GM13976 (cell line): Measurements from ENCODE around the gene PHF19.

ENCODE experiments used
- DNase-seq: peaks from one replicate; pipeline ENCODE4 v3.0.0; 2012; ENCODE audit warnings: low spot score
- CTCF ChIP-seq: IDR thresholded peaks from 2 replicates; pipeline ENCODE4 v1.5.1; 2012; ENCODE audit warnings: borderline replicate concordance, mild to moderate bottlenecking; ENCODE audit not compliant: insufficient read depth; ENCODE audit errors: extremely low read depth, missing control alignments, control extremely low read depth
- in situ Hi-C: fragments of 300-500 bp; cut with MboI; formaldehyde crosslinking; loops from one replicate; pipeline ENCODE4 v1.12.0; 2022; ENCODE audit warnings: low sequenced_read_pairs, mixed read lengths, inconsistent platforms; ENCODE audit not compliant: unreplicated experiment

Gene PHF19

GRCh38 chr9:120891245-120891883 is 14.4 kb upstream of the PHF19 start:
- TF ChIP-seq CTCF, result no peak
- in situ Hi-C loops, result no loop called here
- no peak for DNase-seq

GRCh38 chr9:120890320-120891244 is 13.6 kb upstream of the PHF19 start:
- in situ Hi-C loops, result no loop called here
- no peak for DNase-seq
- TF ChIP-seq CTCF, result no peak

GRCh38 chr9:120889606-120890271 is 12.8 kb upstream of the PHF19 start:
- in situ Hi-C loops, result no loop called here
- no peak for TF ChIP-seq CTCF

GRCh38 chr9:120888626-120889025 is 11.6 kb upstream of the PHF19 start:
- no peak for TF ChIP-seq CTCF
- DNase-seq, result no peak
- in situ Hi-C loops, result no loop called here

More at GRCh38 chr9:120889606-120890271, 12.8 kb upstream of the PHF19 start:
- no peak for DNase-seq

GRCh38 chr9:120886490-120886967 is 9.5 kb upstream of the PHF19 start:
- TF ChIP-seq CTCF, result no peak
- no peak for DNase-seq
- in situ Hi-C loops, result no loop called here

GRCh38 chr9:120885958-120886357 is 9.0 kb upstream of the PHF19 start:
- TF ChIP-seq CTCF, result no peak
- in situ Hi-C loops, result no loop called here
- no peak for DNase-seq
